Nephron progenitor cell (in vitro differentiated cells): ENCODE results near the gene XPO5.

Experiments
- DNase-seq: peaks from one replicate; pipeline ENCODE4 v3.0.0; 2021
- H3K27ac Mint-ChIP-seq: 2 replicates; pipeline ENCODE4 v1.8.0; 2021; ENCODE audit warnings: mild to moderate bottlenecking, moderate library complexity, mixed read lengths
- H3K27me3 Mint-ChIP-seq: 2 replicates; pipeline ENCODE4 v1.8.0; 2021; ENCODE audit warnings: mild to moderate bottlenecking, low read depth, mixed read lengths; ENCODE audit not compliant: poor library complexity
- H3K36me3 Mint-ChIP-seq: 2 replicates; pipeline ENCODE4 v1.8.0; 2021; ENCODE audit warnings: low read depth, mixed read lengths
- H3K4me1 Mint-ChIP-seq: 2 replicates; pipeline ENCODE4 v1.8.0; 2021; ENCODE audit warnings: mixed read lengths
- H3K4me3 Mint-ChIP-seq: 2 replicates; pipeline ENCODE4 v1.8.0; 2021; ENCODE audit warnings: mild to moderate bottlenecking, moderate library complexity, mixed read lengths
- H3K9me3 Mint-ChIP-seq: 2 replicates; pipeline ENCODE4 v1.8.0; 2021; ENCODE audit warnings: mild to moderate bottlenecking, moderate library complexity, mixed read lengths
- CTCF ChIP-seq: fragments of 200-600 bp; sonication (generic); IDR thresholded peaks from 2 replicates; pipeline ENCODE4 v1.5.0; 2021; ENCODE audit warnings: antibody characterized with exemption

Gene XPO5

GRCh38 chr6:43494766-43495165 lies 81.1 kb downstream of the XPO5 start:
- Mint-ChIP-seq H3K36me3 (peaks cover 5% of the 10 kb centered on the region), H3K27ac (no peak overlapping the region), H3K27me3 (no peaks in the 10 kb centered on the region), H3K4me3 (no peak overlapping the region), H3K4me1 (peaks cover 31% of the 10 kb centered on the region), H3K9me3 (no peaks in the 10 kb centered on the region)
- DNase-seq: no peak
- TF ChIP-seq CTCF: no peak

- Mint-ChIP-seq H3K27ac (no peak overlapping the region), H3K27me3 (no peaks in the 10 kb centered on the region), H3K9me3 (no peaks in the 10 kb centered on the region), H3K4me1 (peaks cover 32% of the 10 kb centered on the region), H3K36me3 (peaks cover under 1% of the 10 kb centered on the region), H3K4me3 (no peak overlapping the region)
- no peak for TF ChIP-seq CTCF
- DNase-seq: no peak
Measured at GRCh38 chr6:43494321-43494720, 81.5 kb downstream of the XPO5 start.

GRCh38 chr6:43493833-43494232 lies 82.0 kb downstream of the XPO5 start:
- no peaks in the 10 kb centered on the region for H3K27me3 Mint-ChIP-seq
- no peak for TF ChIP-seq CTCF
- H3K27ac Mint-ChIP-seq: no peak overlapping the region
- H3K4me1 Mint-ChIP-seq: peaks cover 36% of the 10 kb centered on the region
- no peaks in the 10 kb centered on the region for H3K36me3 Mint-ChIP-seq
- no peak for DNase-seq
- H3K9me3 Mint-ChIP-seq: no peaks in the 10 kb centered on the region
- H3K4me3 Mint-ChIP-seq: no peak overlapping the region

- no peak overlapping the region for H3K4me3 Mint-ChIP-seq
- no peaks in the 10 kb centered on the region for H3K9me3 Mint-ChIP-seq
- no peak for DNase-seq
- H3K27ac Mint-ChIP-seq: peak overlapping the region; percentile 91
- TF ChIP-seq CTCF: no peak
- H3K4me1 Mint-ChIP-seq: peaks cover 42% of the 10 kb centered on the region
- no peaks in the 10 kb centered on the region for H3K27me3 Mint-ChIP-seq
- no peaks in the 10 kb centered on the region for H3K36me3 Mint-ChIP-seq
Measured at GRCh38 chr6:43493230-43493629, 82.6 kb downstream of the XPO5 start.

- peaks cover 42% of the 10 kb centered on the region for H3K4me1 Mint-ChIP-seq
- no peaks in the 10 kb centered on the region for H3K36me3 Mint-ChIP-seq
- peak overlapping the region; percentile 49 for H3K27ac Mint-ChIP-seq
- H3K4me3 Mint-ChIP-seq: no peak overlapping the region
- H3K27me3 Mint-ChIP-seq: no peaks in the 10 kb centered on the region
- no peak for TF ChIP-seq CTCF
- DNase-seq: no peak
- H3K9me3 Mint-ChIP-seq: no peaks in the 10 kb centered on the region
Measured at GRCh38 chr6:43492673-43493072, 83.2 kb downstream of the XPO5 start.

- Mint-ChIP-seq H3K9me3 (no peaks in the 10 kb centered on the region), H3K4me3 (no peak overlapping the region), H3K27me3 (no peaks in the 10 kb centered on the region), H3K36me3 (no peaks in the 10 kb centered on the region), H3K27ac (no peak overlapping the region), H3K4me1 (peaks cover 36% of the 10 kb centered on the region)
- DNase-seq: no peak
- TF ChIP-seq CTCF: no peak
Measured at GRCh38 chr6:43491750-43492661, 83.8 kb downstream of the XPO5 start.
